GM19395 (cell line): ENCODE results near the gene PAPOLB.

Experiments
- ATAC-seq: cut with Tn5 transposase; IDR thresholded peaks from one replicate; pipeline ENCODE4 v1.9.1; 2021; ENCODE audit warnings: mild to moderate bottlenecking, moderate library complexity; ENCODE audit not compliant: unreplicated experiment

Gene PAPOLB

GRCh38 chr7:4842319-4843064 is 19.3 kb downstream of the PAPOLB start:
- ATAC-seq: no peak

- no peak for ATAC-seq
These were observed 20.0 kb downstream of the PAPOLB start for GRCh38 chr7:4841836-4842235.

- ATAC-seq: no peak
These were observed 20.6 kb downstream of the PAPOLB start for GRCh38 chr7:4841007-4841784.

GRCh38 chr7:4840079-4840501 is 21.7 kb downstream of the PAPOLB start:
- no peak for ATAC-seq

- no peak for ATAC-seq
These were observed 23.1 kb downstream of the PAPOLB start for GRCh38 chr7:4838626-4839334.

- no peak for ATAC-seq
These were observed 23.8 kb downstream of the PAPOLB start for GRCh38 chr7:4837803-4838625.

- ATAC-seq: no peak
These were observed 24.6 kb downstream of the PAPOLB start for GRCh38 chr7:4837041-4837802.

GRCh38 chr7:4836206-4836661 is 25.6 kb downstream of the PAPOLB start:
- no peak for ATAC-seq

- no peak for ATAC-seq
These were observed 26.2 kb downstream of the PAPOLB start for GRCh38 chr7:4835398-4836205.

GRCh38 chr7:4834601-4835397 is 27.0 kb downstream of the PAPOLB start:
- ATAC-seq: no peak

- ATAC-seq: no peak
These were observed 27.9 kb downstream of the PAPOLB start for GRCh38 chr7:4833691-4834600.

GRCh38 chr7:4833176-4833575 is 28.7 kb downstream of the PAPOLB start:
- ATAC-seq: no peak

- no peak for ATAC-seq
These were observed 29.1 kb downstream of the PAPOLB start for GRCh38 chr7:4832711-4833110.

GRCh38 chr7:4831723-4832495 is 29.9 kb downstream of the PAPOLB start:
- ATAC-seq: no peak

GRCh38 chr7:4830176-4830575 is 31.7 kb downstream of the PAPOLB start:
- ATAC-seq: peak; percentile 63

- no peak for ATAC-seq
These were observed 33.0 kb downstream of the PAPOLB start for GRCh38 chr7:4828720-4829383.
